Measurements from ENCODE around the gene SKAP1.

Gene SKAP1

DNA sequence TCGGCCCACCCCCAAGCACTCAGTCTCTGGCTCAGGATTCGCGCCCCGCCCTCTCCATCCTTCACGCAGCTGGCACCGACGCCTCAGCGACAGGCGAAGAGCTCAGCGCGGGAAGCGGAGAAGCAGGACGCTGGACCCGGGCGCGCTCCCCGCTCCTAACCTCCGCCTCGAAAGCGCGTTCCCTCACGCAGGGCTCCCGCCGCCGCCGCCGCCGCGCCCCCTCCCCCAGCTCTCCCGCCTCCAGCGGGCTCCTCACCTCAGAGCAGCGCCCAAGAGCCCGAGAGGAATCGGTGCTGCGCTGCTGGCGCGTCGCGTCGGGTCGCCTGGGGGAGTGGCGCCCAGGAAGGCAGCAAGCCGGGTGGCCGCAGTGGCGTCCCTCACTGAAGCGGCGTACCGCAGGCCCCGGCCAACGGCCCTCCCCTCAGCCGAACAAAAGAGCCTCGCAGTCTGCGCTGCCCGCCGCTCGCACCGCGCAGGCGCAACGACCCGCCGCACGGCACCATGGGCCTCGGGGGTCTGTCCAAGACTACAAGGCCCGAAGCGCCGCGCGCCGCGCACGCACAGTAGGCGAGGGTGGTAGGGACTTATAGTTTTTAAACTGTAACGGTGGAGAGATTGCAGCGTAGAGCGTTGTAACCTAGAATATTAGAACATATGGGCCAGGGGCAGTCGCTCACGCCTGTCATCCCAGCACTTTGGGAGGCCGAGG, 328.8 kb downstream of the SKAP1 start, which contains the start of gene CBX1:
Gene CBX1 (minus strand): TSS at position 467 of the 709 bp plus-strand sequence. CDS start 24,474 bp downstream, outside the sequence.
- DNase-seq: peak; percentile 91

DNA sequence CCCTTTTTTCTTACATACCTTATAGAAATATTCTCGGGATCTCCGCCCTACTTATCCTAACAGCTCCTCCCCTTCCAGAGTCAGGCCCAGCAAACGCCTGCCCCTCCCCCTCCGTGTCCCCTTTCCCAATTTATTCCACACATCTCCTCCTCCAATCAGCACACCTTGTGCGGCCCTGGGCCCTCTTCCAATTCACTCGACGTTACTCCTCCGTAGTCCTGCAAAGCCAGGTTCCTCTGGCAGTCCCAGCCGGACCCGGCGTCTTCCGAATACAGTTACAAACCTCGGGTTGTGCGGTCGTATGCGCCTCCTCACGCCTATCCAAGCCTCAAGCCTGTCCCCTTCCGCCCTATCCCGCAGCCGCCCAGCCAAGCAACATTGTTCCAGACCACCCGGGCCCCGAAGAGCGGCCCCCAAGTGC, 329.4 kb downstream of the SKAP1 start:
- DNase-seq: no peak

DNA sequence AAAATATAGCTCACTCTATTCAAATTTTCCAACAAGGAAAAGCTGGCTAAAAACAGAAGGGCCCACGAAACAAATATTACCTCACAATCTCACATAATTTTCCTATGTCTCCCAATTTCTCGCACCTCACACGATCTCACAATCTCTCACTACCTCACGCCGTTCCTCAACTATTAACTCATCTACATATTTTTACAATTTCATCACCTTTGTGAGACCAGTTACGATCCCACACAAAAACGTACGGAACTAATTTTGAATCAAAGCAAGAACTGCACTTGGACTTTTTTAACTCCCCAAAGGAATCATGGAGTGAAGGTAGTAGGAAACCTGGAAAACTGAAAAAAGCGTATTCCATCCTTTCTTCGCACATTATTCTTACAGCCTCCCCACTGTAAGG, 329.9 kb downstream of the SKAP1 start:
- no peak for DNase-seq

DNA sequence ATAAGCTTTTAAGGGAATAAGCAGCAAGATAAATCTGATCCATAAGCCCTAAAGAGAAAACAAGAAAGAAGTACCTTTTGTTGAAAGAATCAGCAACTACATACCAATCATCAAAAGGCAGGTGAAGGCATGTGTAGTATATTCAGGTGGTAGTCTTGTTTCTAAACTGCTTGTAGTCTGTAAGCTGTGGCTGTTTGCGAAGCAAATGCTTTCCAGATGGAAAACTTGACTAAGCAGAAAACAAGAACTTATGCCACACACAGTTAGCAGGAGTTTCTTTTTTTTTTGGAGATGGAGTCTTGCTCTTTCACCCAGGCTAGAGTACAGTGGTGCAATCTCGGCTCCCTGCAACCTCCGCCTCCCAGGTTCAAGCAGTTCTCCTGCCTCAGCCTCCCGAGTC, 334.4 kb downstream of the SKAP1 start:
- DNase-seq: no peak

DNA sequence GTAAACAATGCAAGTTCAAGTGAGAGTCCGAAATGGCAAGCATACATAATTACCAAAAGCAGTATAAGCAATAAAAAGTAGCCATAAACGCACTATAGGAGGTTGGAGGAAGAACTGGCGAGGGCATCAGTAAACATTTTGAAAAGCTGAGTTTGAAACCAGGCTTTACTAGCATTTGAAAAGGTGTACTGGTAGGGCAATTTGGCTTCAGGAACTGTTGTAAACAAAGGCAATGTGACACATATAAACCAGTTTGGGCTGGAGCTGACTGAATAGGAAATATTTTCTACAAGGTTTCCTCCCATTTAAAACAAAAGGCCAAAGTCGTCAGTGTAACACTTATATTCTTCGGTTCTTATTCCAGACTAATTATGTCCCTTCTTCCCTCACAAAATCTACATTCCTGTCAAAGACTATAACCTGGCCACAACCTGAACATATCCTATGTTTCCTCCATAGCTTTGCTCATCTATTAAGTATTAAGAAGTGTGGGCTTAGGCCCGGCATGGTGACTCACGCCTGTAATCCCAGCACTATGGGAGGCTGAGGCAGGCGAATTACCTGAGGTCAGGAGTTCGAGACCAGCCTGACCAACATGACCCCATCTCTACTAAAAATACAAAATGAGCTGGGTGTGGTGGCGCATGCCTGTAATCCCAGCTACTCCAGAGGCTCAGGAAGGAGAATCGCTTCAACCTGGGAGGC, 336.5 kb downstream of the SKAP1 start:
- DNase-seq: no peak

DNA sequence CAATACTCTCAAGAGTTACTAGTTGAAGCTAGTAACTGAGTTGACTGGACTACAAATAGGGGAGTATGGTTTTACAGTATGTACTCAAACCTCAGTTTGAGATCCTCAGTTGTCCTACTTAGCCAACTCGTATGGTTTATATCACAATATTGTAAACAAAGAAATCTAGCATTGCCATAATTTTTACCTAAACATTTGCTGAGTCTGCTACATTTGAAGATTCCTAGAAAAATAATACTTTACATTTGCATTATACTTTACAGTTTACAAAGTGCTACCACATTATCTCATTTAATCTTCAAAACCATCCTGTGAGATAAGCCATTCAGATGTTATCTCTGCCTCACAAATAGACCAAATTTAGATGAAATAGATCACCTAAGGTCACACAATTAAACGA, 345.1 kb downstream of the SKAP1 start:
- DNase-seq: no peak
